HG03139 (cell line): ENCODE data around the gene LMF1.
"Not testable (repeated sequence)": the region's sequence is repeated elsewhere in the genome, so short reads cannot be mapped to it uniquely, and the experiment has no call there.

Experiments
- ATAC-seq: cut with Tn5 transposase; IDR thresholded peaks from one replicate; pipeline ENCODE4 v1.9.1; 2021; ENCODE audit not compliant: unreplicated experiment

Gene LMF1

GRCh38 chr16:873889-874288 is 96.9 kb downstream of the LMF1 start:
- no peak for ATAC-seq

- no peak for ATAC-seq
Observed at GRCh38 chr16:873243-873661, 97.5 kb downstream of the LMF1 start.

- no peak for ATAC-seq
Observed at GRCh38 chr16:872436-873242, 98.1 kb downstream of the LMF1 start.

GRCh38 chr16:871562-872345 is 99.0 kb downstream of the LMF1 start:
- ATAC-seq = no peak

- no peak for ATAC-seq
Observed at GRCh38 chr16:870856-871561, 99.8 kb downstream of the LMF1 start.

- no peak for ATAC-seq
Observed at GRCh38 chr16:869823-870641, 100.8 kb downstream of the LMF1 start.

GRCh38 chr16:868846-869822 is 101.7 kb downstream of the LMF1 start:
- ATAC-seq = no peak

- no peak for ATAC-seq
Observed at GRCh38 chr16:868386-868755, 102.4 kb downstream of the LMF1 start.

- ATAC-seq = no peak
Observed at GRCh38 chr16:867421-868385, 103.1 kb downstream of the LMF1 start.

GRCh38 chr16:866252-866896 is 104.4 kb downstream of the LMF1 start:
- ATAC-seq = no peak

- ATAC-seq = no peak
Observed at GRCh38 chr16:865026-865425, 105.8 kb downstream of the LMF1 start.

- no peak for ATAC-seq
Observed at GRCh38 chr16:861446-861845, 109.3 kb downstream of the LMF1 start.

- no peak for ATAC-seq
Observed at GRCh38 chr16:860891-861290, 109.9 kb downstream of the LMF1 start.

- not testable (repeated sequence) for ATAC-seq
Observed at GRCh38 chr16:858971-859370, 111.8 kb downstream of the LMF1 start.

GRCh38 chr16:858441-858840 is 112.3 kb downstream of the LMF1 start:
- not testable (repeated sequence) for ATAC-seq

GRCh38 chr16:856811-857210 is 114.0 kb downstream of the LMF1 start:
- ATAC-seq = no peak

- no peak for ATAC-seq
Observed at GRCh38 chr16:856101-856500, 114.7 kb downstream of the LMF1 start.

- ATAC-seq = no peak
Observed at GRCh38 chr16:855471-855870, 115.3 kb downstream of the LMF1 start.
